HepG2 (cell line): ENCODE measurements around the gene PNPLA2. TPM values are rescaled to one million over a fixed set of nuclear protein-coding genes. Genes with fewer than 3 reads are reported as not detected.

Experiments
- ATM ChIP-seq: fragments of 450-650 bp; IDR thresholded peaks from 2 replicates; pipeline ENCODE4 v1.7.1; 2017; ENCODE audit warnings: mild to moderate bottlenecking, borderline replicate concordance
- CBX1 ChIP-seq: IDR thresholded peaks from one replicate; pipeline ENCODE4 v1.6.1; 2016; ENCODE audit warnings: antibody characterized with exemption, low read depth
- CEBPG ChIP-seq: IDR thresholded peaks from 2 replicates; pipeline ENCODE4 v1.6.1; 2016
- EZH2 ChIP-seq: conservative IDR thresholded peaks from 2 replicates; pipeline ENCODE4 v1.6.1; 2012; ENCODE audit warnings: mild to moderate bottlenecking, low read depth, low read length, moderate library complexity
- JDP2 ChIP-seq: sonication (generic); formaldehyde crosslinking; IDR thresholded peaks from 2 replicates; pipeline ENCODE4 v1.8.1; 2022; ENCODE audit warnings: missing genetic modification reagents, borderline replicate concordance
- KDM5A ChIP-seq: fragments of 200-600 bp; sonication (generic); IDR thresholded peaks from 2 replicates; pipeline ENCODE4 v1.7.0; 2018; ENCODE audit warnings: antibody characterized with exemption, mild to moderate bottlenecking, low read length, borderline replicate concordance
- MEIS1 ChIP-seq: sonication (generic); formaldehyde crosslinking; IDR thresholded peaks from 2 replicates; pipeline ENCODE4 v1.9.0; 2021; ENCODE audit warnings: mild to moderate bottlenecking, missing genetic modification reagents, moderate library complexity, borderline replicate concordance
- NCOR1 ChIP-seq: fragments of 200-600 bp; sonication (generic); IDR thresholded peaks from 2 replicates; pipeline ENCODE4 v1.7.0; 2017; ENCODE audit warnings: antibody characterized with exemption, low read length, borderline replicate concordance
- RELA ChIP-seq: sonication (generic); formaldehyde crosslinking; IDR thresholded peaks from 2 replicates; pipeline ENCODE4 v1.4.0; 2020; ENCODE audit warnings: missing genetic modification reagents
- YEATS2 ChIP-seq: sonication (generic); formaldehyde crosslinking; IDR thresholded peaks from 2 replicates; pipeline ENCODE4 v1.4.0; 2020; ENCODE audit warnings: missing genetic modification reagents, borderline replicate concordance
- ZNF83 ChIP-seq: sonication (generic); formaldehyde crosslinking; IDR thresholded peaks from 2 replicates; pipeline ENCODE4 v1.4.0; 2020; ENCODE audit warnings: missing genetic modification reagents, mild to moderate bottlenecking, borderline replicate concordance
- polyA plus RNA-seq, 8 experiments: library from polyadenylated mRNA; depleted of rRNA in 3 of 8; stranded (reverse) in 7 of 8; unstranded in 1 of 8; fragments of >200 nt; fragmentation: Illumina TruSeq in 4 of 8; extraction: Trizol in 4 of 8; gene quantifications; 2 replicates each; pipeline versions ENCODE4 v1.2.1 to v1.2.3, GENCODE V29; 2011 to 2016; ENCODE audit warnings: low read depth in 4 of 8, missing spikeins in 1 of 8, mixed read lengths in 1 of 8; ENCODE audit not compliant: insufficient read depth in 1 of 8
- total RNA-seq, 5 experiments: library from RNA; depleted of rRNA; stranded (reverse); fragments of >200 nt; fragmentation: Illumina TruSeq; extraction: Trizol; gene quantifications; 2 replicates each; pipeline ENCODE4 v1.2.3, GENCODE V29; 2016; ENCODE audit warnings: low read depth in 1 of 5
- TF ChIP-seq, protein P1 (sequence below): sonication (generic); formaldehyde crosslinking; IDR thresholded peaks from 2 replicates; pipeline ENCODE4 v1.8.1; 2023; ENCODE audit warnings: mild to moderate bottlenecking, inconsistent platforms, moderate library complexity, missing genetic modification reagents, borderline replicate concordance
- TF ChIP-seq, protein P2 (sequence below): sonication (generic); formaldehyde crosslinking; IDR thresholded peaks from 2 replicates; pipeline ENCODE4 v1.4.0; 2020; ENCODE audit warnings: missing genetic modification reagents, borderline replicate concordance
- TF ChIP-seq, protein P3 (sequence below): sonication (generic); formaldehyde crosslinking; IDR thresholded peaks from 2 replicates; pipeline ENCODE4 v1.5.0; 2020; ENCODE audit warnings: mild to moderate bottlenecking, missing genetic modification reagents, borderline replicate concordance
- TF ChIP-seq, protein P4 (sequence below), 2 experiments: sonication (generic) in 1 of 2; formaldehyde crosslinking in 1 of 2; IDR thresholded peaks; 2 replicates each; pipeline versions ENCODE4 v1.5.1 to v1.6.1; 2011 to 2020; ENCODE audit warnings: borderline replicate concordance in 1 of 2, low read depth in 1 of 2, low read length in 1 of 2, mild to moderate bottlenecking in 1 of 2, missing genetic modification reagents in 1 of 2, moderate library complexity in 1 of 2

The PNPLA2 gene
- total and polyA plus RNA-seq, 2 of the 13 experiments (the other 11 are each of a cell fraction or from before 2014, with no cell fraction given), result 10.5 to 43.2 TPM

DNA sequence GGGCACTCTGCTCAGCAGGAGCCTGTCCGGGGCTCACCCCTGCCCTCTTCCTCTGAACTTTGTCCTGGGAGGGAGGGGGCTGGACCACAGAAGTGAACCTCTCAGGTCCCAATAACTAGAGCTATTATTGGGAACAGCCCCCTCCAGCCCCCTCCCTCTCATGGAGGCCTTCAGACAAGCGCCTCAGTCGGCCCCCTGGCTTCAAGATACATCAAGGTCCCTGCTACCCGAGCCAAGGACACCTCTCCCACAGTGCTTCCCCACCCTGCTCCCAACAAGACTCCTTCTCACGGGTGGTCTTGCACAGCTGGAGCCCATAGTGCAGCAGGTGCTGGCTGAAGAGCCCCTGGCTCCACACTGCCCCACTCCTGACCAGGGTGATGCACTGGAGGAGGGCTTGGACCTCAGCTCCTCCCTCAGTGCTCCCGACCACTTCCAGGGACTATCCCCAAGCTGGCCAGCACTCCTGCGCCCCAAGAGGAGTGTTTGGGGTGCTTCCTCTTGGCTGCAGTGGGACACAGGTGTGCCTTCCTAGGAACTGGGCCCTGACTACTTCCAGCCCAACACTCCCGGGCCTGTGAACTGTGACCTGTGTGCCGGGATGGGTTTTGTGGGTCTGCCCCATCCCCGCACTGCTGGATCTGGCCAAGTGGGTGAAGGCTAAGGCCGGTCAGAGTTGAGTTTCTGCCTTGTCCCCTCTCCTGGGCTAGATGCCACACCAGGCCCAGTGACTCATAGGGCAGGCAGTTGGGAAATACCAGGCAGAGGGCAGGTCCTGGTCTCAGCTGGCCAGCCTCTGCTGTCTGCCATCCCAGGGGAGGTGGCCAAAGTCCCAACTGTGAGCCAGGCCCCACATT, 2.2 kb downstream of the PNPLA2 start (continued):
- TF ChIP-seq, protein P1, sequence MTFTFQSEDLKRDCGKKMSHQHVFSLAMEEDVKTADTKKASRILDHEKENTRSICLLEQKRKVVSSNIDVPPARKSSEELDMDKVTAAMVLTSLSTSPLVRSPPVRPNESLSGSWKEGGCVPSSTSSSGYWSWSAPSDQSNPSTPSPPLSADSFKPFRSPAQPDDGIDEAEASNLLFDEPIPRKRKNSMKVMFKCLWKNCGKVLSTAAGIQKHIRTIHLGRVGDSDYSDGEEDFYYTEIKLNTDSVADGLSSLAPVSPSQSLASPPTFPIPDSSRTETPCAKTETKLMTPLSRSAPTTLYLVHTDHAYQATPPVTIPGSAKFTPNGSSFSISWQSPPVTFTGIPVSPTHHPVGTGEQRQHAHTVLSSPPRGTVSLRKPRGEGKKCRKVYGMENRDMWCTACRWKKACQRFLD, result no peak
- TF ChIP-seq, protein P2, sequence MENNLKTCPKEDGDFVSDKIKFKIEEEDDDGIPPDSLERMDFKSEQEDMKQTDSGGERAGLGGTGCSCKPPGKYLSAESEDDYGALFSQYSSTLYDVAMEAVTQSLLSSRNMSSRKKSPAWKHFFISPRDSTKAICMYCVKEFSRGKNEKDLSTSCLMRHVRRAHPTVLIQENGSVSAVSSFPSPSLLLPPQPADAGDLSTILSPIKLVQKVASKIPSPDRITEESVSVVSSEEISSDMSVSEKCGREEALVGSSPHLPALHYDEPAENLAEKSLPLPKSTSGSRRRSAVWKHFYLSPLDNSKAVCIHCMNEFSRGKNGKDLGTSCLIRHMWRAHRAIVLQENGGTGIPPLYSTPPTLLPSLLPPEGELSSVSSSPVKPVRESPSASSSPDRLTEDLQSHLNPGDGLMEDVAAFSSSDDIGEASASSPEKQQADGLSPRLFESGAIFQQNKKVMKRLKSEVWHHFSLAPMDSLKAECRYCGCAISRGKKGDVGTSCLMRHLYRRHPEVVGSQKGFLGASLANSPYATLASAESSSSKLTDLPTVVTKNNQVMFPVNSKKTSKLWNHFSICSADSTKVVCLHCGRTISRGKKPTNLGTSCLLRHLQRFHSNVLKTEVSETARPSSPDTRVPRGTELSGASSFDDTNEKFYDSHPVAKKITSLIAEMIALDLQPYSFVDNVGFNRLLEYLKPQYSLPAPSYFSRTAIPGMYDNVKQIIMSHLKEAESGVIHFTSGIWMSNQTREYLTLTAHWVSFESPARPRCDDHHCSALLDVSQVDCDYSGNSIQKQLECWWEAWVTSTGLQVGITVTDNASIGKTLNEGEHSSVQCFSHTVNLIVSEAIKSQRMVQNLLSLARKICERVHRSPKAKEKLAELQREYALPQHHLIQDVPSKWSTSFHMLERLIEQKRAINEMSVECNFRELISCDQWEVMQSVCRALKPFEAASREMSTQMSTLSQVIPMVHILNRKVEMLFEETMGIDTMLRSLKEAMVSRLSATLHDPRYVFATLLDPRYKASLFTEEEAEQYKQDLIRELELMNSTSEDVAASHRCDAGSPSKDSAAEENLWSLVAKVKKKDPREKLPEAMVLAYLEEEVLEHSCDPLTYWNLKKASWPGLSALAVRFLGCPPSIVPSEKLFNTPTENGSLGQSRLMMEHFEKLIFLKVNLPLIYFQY (CRISPR knock-in tag), result no peak
- TF ChIP-seq MEIS1, result no peak
- TF ChIP-seq CEBPG (CRISPR knock-in tag), result peak; percentile 76
- TF ChIP-seq CBX1, result no peak
- no peak for TF ChIP-seq JDP2 (CRISPR knock-in tag)
- TF ChIP-seq KDM5A, result no peak
- TF ChIP-seq ATM, result no peak
- no peak for TF ChIP-seq ZNF83 (CRISPR knock-in tag)
- TF ChIP-seq, protein P3, sequence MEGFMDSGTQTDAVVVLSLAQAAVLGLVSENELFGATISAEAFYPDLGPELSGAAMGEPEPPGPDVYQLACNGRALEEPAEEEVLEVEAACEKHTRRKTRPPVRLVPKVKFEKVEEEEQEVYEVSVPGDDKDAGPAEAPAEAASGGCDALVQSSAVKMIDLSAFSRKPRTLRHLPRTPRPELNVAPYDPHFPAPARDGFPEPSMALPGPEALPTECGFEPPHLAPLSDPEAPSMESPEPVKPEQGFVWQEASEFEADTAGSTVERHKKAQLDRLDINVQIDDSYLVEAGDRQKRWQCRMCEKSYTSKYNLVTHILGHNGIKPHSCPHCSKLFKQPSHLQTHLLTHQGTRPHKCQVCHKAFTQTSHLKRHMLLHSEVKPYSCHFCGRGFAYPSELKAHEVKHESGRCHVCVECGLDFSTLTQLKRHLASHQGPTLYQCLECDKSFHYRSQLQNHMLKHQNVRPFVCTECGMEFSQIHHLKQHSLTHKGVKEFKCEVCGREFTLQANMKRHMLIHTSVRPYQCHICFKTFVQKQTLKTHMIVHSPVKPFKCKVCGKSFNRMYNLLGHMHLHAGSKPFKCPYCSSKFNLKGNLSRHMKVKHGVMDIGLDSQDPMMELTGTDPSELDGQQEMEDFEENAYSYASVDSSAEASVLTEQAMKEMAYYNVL (CRISPR knock-in tag), result no peak
- no peak for TF ChIP-seq RELA (CRISPR knock-in tag)
- TF ChIP-seq NCOR1, result no peak
- TF ChIP-seq, protein P4, sequence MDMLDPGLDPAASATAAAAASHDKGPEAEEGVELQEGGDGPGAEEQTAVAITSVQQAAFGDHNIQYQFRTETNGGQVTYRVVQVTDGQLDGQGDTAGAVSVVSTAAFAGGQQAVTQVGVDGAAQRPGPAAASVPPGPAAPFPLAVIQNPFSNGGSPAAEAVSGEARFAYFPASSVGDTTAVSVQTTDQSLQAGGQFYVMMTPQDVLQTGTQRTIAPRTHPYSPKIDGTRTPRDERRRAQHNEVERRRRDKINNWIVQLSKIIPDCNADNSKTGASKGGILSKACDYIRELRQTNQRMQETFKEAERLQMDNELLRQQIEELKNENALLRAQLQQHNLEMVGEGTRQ (IDR thresholded peaks at IDR 0.05; ENCODE audit: low read depth, low read length), result no peak
- TF ChIP-seq, protein P4 (CRISPR knock-in tag; IDR thresholded peaks at IDR 0.05; ENCODE audit: borderline replicate concordance), result no peak
- no peak for TF ChIP-seq EZH2
- no peak for TF ChIP-seq YEATS2 (CRISPR knock-in tag)
